Progenitor cell of endocrine pancreas (in vitro differentiated cells): Measurements from ENCODE around the gene CA12. TPM values are rescaled to one million over a fixed set of nuclear protein-coding genes. Genes with fewer than 3 reads are reported as not detected.

Source experiments
- DNase-seq: peaks from one replicate; pipeline ENCODE4 v3.0.0; 2021; ENCODE audit warnings: low spot score; ENCODE audit not compliant: unreplicated experiment
- H3K27ac Mint-ChIP-seq: 2 replicates; pipeline ENCODE4 v1.8.0; 2021; ENCODE audit warnings: mild to moderate bottlenecking, moderate library complexity, mixed read lengths
- H3K27me3 Mint-ChIP-seq: 2 replicates; pipeline ENCODE4 v1.8.0; 2021; ENCODE audit warnings: mixed read lengths
- H3K36me3 Mint-ChIP-seq: 2 replicates; pipeline ENCODE4 v1.8.0; 2022; ENCODE audit warnings: mixed read lengths; ENCODE audit not compliant: insufficient read depth
- H3K4me1 Mint-ChIP-seq: 2 replicates; pipeline ENCODE4 v1.8.0; 2021; ENCODE audit warnings: low read depth, mixed read lengths
- H3K4me3 Mint-ChIP-seq: 2 replicates; pipeline ENCODE4 v1.8.0; 2021; ENCODE audit warnings: low read depth, mild to moderate bottlenecking, moderate library complexity, mixed read lengths
- H3K9me3 Mint-ChIP-seq: 2 replicates; pipeline ENCODE4 v1.8.0; 2021; ENCODE audit warnings: low read depth, mixed read lengths
- CTCF ChIP-seq: fragments of 200-600 bp; sonication (generic); IDR thresholded peaks from one replicate; pipeline ENCODE4 v1.5.0; 2021; ENCODE audit warnings: antibody characterized with exemption, mild to moderate bottlenecking; ENCODE audit not compliant: unreplicated experiment
- long read RNA-seq: library from polyadenylated mRNA; unstranded; transcript quantifications from one replicate; pipeline ENCODE4 v2.0.0, GENCODE V29; 2020
- total RNA-seq: library from RNA; stranded (reverse); gene quantifications from 2 replicates; pipeline ENCODE4 v1.2.1, GENCODE V29; 2021

The CA12 gene
- 0.38 and 0.58 TPM in 2 replicates for total RNA-seq
- long read RNA-seq = 0 reads

- Mint-ChIP-seq H3K4me3 (peak within 1 kb of the TSS; percentile 69), H3K4me1 (peaks cover 14% of the 10 kb centered on the region), H3K27me3 (peaks cover 73% of the 10 kb centered on the region), H3K36me3 (no peaks in the 10 kb centered on the region), H3K9me3 (no peaks in the 10 kb centered on the region), H3K27ac (peak within 1 kb of the TSS; percentile 20)
- DNase-seq = peak; percentile 19
- TF ChIP-seq CTCF = no peak
Measured at GRCh38 chr15:63381301-63382204, at the start of gene CA12. Gene CA12 (minus strand): TSS chr15:63381846. CDS start chr15:63381720, 126 bp downstream.

- Mint-ChIP-seq H3K4me3 (no peak overlapping the region), H3K27me3 (peaks cover 13% of the 10 kb centered on the region), H3K4me1 (no peaks in the 10 kb centered on the region), H3K27ac (no peak overlapping the region), H3K9me3 (peaks cover 4% of the 10 kb centered on the region), H3K36me3 (no peaks in the 10 kb centered on the region)
- no peak for TF ChIP-seq CTCF
- DNase-seq = no peak
Measured at GRCh38 chr15:63430766-63431451, 49.3 kb upstream of the CA12 start.

GRCh38 chr15:63426552-63426951 lies 44.9 kb upstream of the CA12 start:
- Mint-ChIP-seq H3K4me1 (no peaks in the 10 kb centered on the region), H3K9me3 (peaks cover 4% of the 10 kb centered on the region), H3K4me3 (no peak overlapping the region), H3K27me3 (peaks cover 5% of the 10 kb centered on the region), H3K36me3 (no peaks in the 10 kb centered on the region), H3K27ac (no peak overlapping the region)
- no peak for TF ChIP-seq CTCF
- no peak for DNase-seq

GRCh38 chr15:63425426-63425985 lies 43.9 kb upstream of the CA12 start:
- peaks cover 4% of the 10 kb centered on the region for H3K9me3 Mint-ChIP-seq
- no peak overlapping the region for H3K4me3 Mint-ChIP-seq
- no peak for DNase-seq
- no peaks in the 10 kb centered on the region for H3K36me3 Mint-ChIP-seq
- no peaks in the 10 kb centered on the region for H3K27me3 Mint-ChIP-seq
- H3K27ac Mint-ChIP-seq = no peak overlapping the region
- TF ChIP-seq CTCF = no peak
- H3K4me1 Mint-ChIP-seq = no peaks in the 10 kb centered on the region

- Mint-ChIP-seq H3K4me1 (no peaks in the 10 kb centered on the region), H3K27me3 (no peaks in the 10 kb centered on the region), H3K9me3 (peaks cover 4% of the 10 kb centered on the region), H3K36me3 (no peaks in the 10 kb centered on the region), H3K27ac (no peak overlapping the region), H3K4me3 (no peak overlapping the region)
- no peak for TF ChIP-seq CTCF
- DNase-seq = no peak
Measured at GRCh38 chr15:63422891-63423590, 41.4 kb upstream of the CA12 start.
